A549 (cell line): Measurements from ENCODE around the gene ATXN3L.

Source experiments
- CEBPB ChIP-seq, 2 experiments: fragments of >200 bp in 1 of 2; sonication (Bioruptor Twin) in 1 of 2; formaldehyde crosslinking in 1 of 2; IDR thresholded peaks; 2 replicates each; pipeline ENCODE4 v1.6.1; 2012 to 2016
- POLR2A ChIP-seq: IDR thresholded peaks from 2 replicates; pipeline ENCODE4 v1.6.1; 2012; ENCODE audit warnings: mild to moderate bottlenecking, low read length
- RNF2 ChIP-seq: fragments of 200-600 bp; sonication (generic); IDR thresholded peaks from 2 replicates; pipeline ENCODE4 v1.6.1; 2016; ENCODE audit warnings: low read depth, mild to moderate bottlenecking, antibody characterized with exemption, moderate library complexity, borderline replicate concordance
- TP53 ChIP-seq: fragments of 250-450 bp; sonication (Bioruptor Pico); IDR thresholded peaks from 2 replicates; pipeline ENCODE4 v1.5.0; 2021; ENCODE audit warnings: mild to moderate bottlenecking, moderate library complexity
- ZFP36 ChIP-seq: fragments of 450-650 bp; IDR thresholded peaks from 2 replicates; pipeline ENCODE4 v1.6.1; 2014; ENCODE audit warnings: borderline replicate concordance; ENCODE audit not compliant: partially characterized antibody
- TF ChIP-seq, protein P1 (sequence below): fragments of >200 bp; sonication (Bioruptor Twin); formaldehyde crosslinking; IDR thresholded peaks from 3 replicates; pipeline ENCODE4 v1.5.1; 2016

- TF ChIP-seq, protein P1, sequence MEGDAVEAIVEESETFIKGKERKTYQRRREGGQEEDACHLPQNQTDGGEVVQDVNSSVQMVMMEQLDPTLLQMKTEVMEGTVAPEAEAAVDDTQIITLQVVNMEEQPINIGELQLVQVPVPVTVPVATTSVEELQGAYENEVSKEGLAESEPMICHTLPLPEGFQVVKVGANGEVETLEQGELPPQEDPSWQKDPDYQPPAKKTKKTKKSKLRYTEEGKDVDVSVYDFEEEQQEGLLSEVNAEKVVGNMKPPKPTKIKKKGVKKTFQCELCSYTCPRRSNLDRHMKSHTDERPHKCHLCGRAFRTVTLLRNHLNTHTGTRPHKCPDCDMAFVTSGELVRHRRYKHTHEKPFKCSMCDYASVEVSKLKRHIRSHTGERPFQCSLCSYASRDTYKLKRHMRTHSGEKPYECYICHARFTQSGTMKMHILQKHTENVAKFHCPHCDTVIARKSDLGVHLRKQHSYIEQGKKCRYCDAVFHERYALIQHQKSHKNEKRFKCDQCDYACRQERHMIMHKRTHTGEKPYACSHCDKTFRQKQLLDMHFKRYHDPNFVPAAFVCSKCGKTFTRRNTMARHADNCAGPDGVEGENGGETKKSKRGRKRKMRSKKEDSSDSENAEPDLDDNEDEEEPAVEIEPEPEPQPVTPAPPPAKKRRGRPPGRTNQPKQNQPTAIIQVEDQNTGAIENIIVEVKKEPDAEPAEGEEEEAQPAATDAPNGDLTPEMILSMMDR = no peak
- TF ChIP-seq TP53 (CRISPR knock-in tag) (no peak), POLR2A (no peak), RNF2 (no peak), CEBPB (IDR thresholded peaks at IDR 0.05) (no peak), ZFP36 (no peak)
These were observed 24.0 kb downstream of the ATXN3L start for GRCh38 chrX:13295841-13296240.
